ENCODE results near the gene PCSK1.
"Not testable (repeated sequence)": the region's sequence is repeated elsewhere in the genome, so short reads cannot be mapped to it uniquely, and the experiment has no call there.

DNA sequence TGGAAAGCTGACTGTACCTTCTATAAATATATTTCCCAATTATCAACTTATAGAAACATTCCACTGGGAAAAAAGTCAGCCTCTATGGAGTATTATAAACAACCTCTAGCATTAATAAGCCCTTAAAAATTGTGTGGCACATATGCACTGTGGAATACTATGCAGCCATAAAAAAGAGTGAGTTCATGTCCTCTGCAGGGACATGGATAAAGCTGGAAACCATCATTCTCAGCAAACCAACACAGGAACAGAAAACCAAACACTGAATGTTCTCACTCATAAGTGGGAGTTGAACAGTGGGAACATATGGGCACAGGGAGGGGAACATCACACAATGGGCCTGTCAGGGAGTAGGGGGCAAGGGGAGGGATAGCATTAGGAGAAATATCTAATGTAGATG is 37.8 kb downstream of the PCSK1 start:
- TF ChIP-seq, protein P1, sequence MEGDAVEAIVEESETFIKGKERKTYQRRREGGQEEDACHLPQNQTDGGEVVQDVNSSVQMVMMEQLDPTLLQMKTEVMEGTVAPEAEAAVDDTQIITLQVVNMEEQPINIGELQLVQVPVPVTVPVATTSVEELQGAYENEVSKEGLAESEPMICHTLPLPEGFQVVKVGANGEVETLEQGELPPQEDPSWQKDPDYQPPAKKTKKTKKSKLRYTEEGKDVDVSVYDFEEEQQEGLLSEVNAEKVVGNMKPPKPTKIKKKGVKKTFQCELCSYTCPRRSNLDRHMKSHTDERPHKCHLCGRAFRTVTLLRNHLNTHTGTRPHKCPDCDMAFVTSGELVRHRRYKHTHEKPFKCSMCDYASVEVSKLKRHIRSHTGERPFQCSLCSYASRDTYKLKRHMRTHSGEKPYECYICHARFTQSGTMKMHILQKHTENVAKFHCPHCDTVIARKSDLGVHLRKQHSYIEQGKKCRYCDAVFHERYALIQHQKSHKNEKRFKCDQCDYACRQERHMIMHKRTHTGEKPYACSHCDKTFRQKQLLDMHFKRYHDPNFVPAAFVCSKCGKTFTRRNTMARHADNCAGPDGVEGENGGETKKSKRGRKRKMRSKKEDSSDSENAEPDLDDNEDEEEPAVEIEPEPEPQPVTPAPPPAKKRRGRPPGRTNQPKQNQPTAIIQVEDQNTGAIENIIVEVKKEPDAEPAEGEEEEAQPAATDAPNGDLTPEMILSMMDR (IDR thresholded peaks at IDR 0.05): not testable (repeated sequence)
- not testable (repeated sequence) for TF ChIP-seq POLR2A, EP300 (IDR thresholded peaks at IDR 0.05)

All from ovary (tissue), 3 donors.